ENCODE data around the gene PTPRE. TPM values are rescaled to one million over a fixed set of nuclear protein-coding genes. Genes with fewer than 3 reads are reported as not detected.

PTPRE gene
- polyA plus RNA-seq, 1 donor (not counting 4 experiments of a cell fraction or from before 2014, with no cell fraction given), result 15.1 TPM

DNA sequence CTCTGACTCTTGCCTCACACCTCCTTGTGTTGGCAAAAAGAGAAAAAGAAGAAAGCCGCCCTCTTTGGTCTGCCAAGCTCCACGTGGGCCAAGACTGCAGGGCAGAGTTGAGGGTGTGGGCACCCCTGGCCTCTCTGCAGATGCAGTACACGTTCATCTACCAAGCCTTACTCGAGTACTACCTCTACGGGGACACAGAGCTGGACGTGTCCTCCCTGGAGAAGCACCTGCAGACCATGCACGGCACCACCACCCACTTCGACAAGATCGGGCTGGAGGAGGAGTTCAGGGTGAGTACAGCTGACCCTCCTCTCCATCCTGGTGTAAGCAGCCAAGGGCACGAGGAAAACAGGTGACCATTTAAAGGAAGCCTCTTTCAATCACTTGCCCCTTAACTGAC, 163.3 kb downstream of the PTPRE start:
- Histone ChIP-seq H3K79me2 (ENCODE audit: control insufficient read depth, insufficient read depth, low read length) (no peaks in the 10 kb centered on the region), H3K36me3 (ENCODE audit: control insufficient read depth in 2 of 2, extremely low read depth in 1 of 2, insufficient read depth in 2 of 2, low read length in 2 of 2) (peaks cover 51 to 56% of the 10 kb centered on the region in 2 experiments), H3K4me2 (ENCODE audit: control insufficient read depth, extremely low read depth, insufficient read depth, low read depth, low read length) (no peak overlapping the region), H3K4me3 (ENCODE audit: control insufficient read depth in 2 of 3, extremely low read depth in 1 of 3, insufficient read depth in 2 of 3, low read depth in 1 of 3, low read length in 3 of 3) (no peak overlapping the region), H2AFZ (ENCODE audit: control insufficient read depth, low read length) (no peak overlapping the region), H3K27ac (ENCODE audit: control insufficient read depth, insufficient read depth, low read length) (no peak overlapping the region), H3K9ac (ENCODE audit: control insufficient read depth, extremely low read depth, insufficient read depth, low read length) (no peak overlapping the region), H3K9me1 (ENCODE audit: control insufficient read depth, extremely low read depth, insufficient read depth, low read length) (peaks cover 2% of the 10 kb centered on the region), H3K4me1 (ENCODE audit: control insufficient read depth, extremely low read depth, insufficient read depth, low read length) (peaks cover 13% of the 10 kb centered on the region), H4K20me1 (ENCODE audit: control insufficient read depth, extremely low read depth, insufficient read depth, low read length) (no peaks in the 10 kb centered on the region), H3K9me3 (ENCODE audit: control insufficient read depth, low read depth, low read length) (no peaks in the 10 kb centered on the region), H3K27me3 (ENCODE audit: control insufficient read depth, extremely low read depth, insufficient read depth, low read length) (no peaks in the 10 kb centered on the region)
- FAIRE-seq (no peak), DNase-seq (ENCODE audit: low read depth, low spot score) (no peak)
- dilution Hi-C loops (cut with MboI; ENCODE audit: extremely low pct_ligation_motif_present, low sequenced_read_pairs), result no loop called here
- TF ChIP-seq EZH2 (IDR thresholded peaks at IDR 0.05; ENCODE audit: low read length), result no peak
- TF ChIP-seq, protein P1, sequence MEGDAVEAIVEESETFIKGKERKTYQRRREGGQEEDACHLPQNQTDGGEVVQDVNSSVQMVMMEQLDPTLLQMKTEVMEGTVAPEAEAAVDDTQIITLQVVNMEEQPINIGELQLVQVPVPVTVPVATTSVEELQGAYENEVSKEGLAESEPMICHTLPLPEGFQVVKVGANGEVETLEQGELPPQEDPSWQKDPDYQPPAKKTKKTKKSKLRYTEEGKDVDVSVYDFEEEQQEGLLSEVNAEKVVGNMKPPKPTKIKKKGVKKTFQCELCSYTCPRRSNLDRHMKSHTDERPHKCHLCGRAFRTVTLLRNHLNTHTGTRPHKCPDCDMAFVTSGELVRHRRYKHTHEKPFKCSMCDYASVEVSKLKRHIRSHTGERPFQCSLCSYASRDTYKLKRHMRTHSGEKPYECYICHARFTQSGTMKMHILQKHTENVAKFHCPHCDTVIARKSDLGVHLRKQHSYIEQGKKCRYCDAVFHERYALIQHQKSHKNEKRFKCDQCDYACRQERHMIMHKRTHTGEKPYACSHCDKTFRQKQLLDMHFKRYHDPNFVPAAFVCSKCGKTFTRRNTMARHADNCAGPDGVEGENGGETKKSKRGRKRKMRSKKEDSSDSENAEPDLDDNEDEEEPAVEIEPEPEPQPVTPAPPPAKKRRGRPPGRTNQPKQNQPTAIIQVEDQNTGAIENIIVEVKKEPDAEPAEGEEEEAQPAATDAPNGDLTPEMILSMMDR (optimal IDR thresholded peaks at IDR 0.05 in 1 of 3, IDR thresholded peaks at IDR 0.05 in 1 of 3, conservative IDR thresholded peaks at IDR 0.05 in 1 of 3; ENCODE audit: extremely low read depth in 1 of 3, insufficient read depth in 2 of 3, low read length in 3 of 3), result no peak

DNA sequence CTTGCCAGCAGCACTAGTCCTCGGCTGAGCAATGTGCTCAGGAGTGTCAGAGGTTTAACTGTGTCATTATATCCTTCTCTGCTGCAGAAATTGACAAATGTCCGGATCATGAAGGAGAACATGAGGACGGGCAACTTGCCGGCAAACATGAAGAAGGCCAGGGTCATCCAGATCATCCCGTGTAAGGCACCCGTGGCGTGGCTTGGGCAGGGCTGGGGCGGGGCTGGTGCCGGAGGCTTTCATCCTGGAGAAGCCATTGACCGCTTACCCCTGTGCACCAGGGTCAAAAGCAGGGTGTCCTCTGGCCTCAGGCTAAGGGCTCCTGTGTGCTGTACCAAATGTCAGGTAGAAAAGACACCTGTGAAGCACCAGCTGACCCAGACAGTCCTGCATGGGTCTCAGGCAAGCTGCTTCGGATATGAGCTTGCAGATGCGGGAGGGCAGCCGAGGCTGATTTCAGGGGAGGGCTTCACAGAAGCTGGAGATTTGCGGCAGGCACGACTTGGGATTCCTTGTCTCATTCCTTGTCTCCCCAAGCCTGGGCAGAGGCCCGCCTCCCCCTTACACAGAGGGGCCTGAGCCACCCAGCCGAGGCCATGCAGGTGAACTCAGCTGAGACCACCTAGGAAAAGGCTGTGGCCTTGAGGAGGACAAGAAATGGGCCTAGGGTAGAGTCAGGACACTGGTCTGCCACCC, 164.0 kb downstream of the PTPRE start:
- no peaks in the 10 kb centered on the region for H4K20me1 ChIP-seq (ENCODE audit: control insufficient read depth, extremely low read depth, insufficient read depth, low read length)
- no peaks in the 10 kb centered on the region for H3K27me3 ChIP-seq (ENCODE audit: control insufficient read depth, extremely low read depth, insufficient read depth, low read length)
- no peaks in the 10 kb centered on the region for H3K79me2 ChIP-seq (ENCODE audit: control insufficient read depth, insufficient read depth, low read length)
- H3K9me3 ChIP-seq (ENCODE audit: control insufficient read depth, low read depth, low read length), result no peaks in the 10 kb centered on the region
- TF ChIP-seq EZH2 (IDR thresholded peaks at IDR 0.05; ENCODE audit: low read length), result no peak
- TF ChIP-seq, protein P1 (optimal IDR thresholded peaks at IDR 0.05 in 1 of 3, IDR thresholded peaks at IDR 0.05 in 1 of 3, conservative IDR thresholded peaks at IDR 0.05 in 1 of 3; ENCODE audit: extremely low read depth in 1 of 3, insufficient read depth in 2 of 3, low read length in 3 of 3), result no peak
- DNase-seq (ENCODE audit: low read depth, low spot score), result no peak
- no peak overlapping the region for H3K27ac ChIP-seq (ENCODE audit: control insufficient read depth, insufficient read depth, low read length)
- peaks cover 44 to 50% of the 10 kb centered on the region in 2 experiments for H3K36me3 ChIP-seq (ENCODE audit: control insufficient read depth in 2 of 2, extremely low read depth in 1 of 2, insufficient read depth in 2 of 2, low read length in 2 of 2)
- no peak overlapping the region for H3K4me3 ChIP-seq (ENCODE audit: control insufficient read depth in 2 of 3, extremely low read depth in 1 of 3, insufficient read depth in 2 of 3, low read depth in 1 of 3, low read length in 3 of 3)
- H3K9me1 ChIP-seq (ENCODE audit: control insufficient read depth, extremely low read depth, insufficient read depth, low read length), result peaks cover 2% of the 10 kb centered on the region
- dilution Hi-C loops (cut with MboI; ENCODE audit: extremely low pct_ligation_motif_present, low sequenced_read_pairs), result no loop called here
- no peak overlapping the region for H2AFZ ChIP-seq (ENCODE audit: control insufficient read depth, low read length)
- no peak overlapping the region for H3K9ac ChIP-seq (ENCODE audit: control insufficient read depth, extremely low read depth, insufficient read depth, low read length)
- H3K4me2 ChIP-seq (ENCODE audit: control insufficient read depth, extremely low read depth, insufficient read depth, low read depth, low read length), result no peak overlapping the region
- peaks cover 8% of the 10 kb centered on the region for H3K4me1 ChIP-seq (ENCODE audit: control insufficient read depth, extremely low read depth, insufficient read depth, low read length)
- FAIRE-seq, result no peak

Data from keratinocyte (primary cell).